SU-DHL-6 (cell line): Measurements from ENCODE around the gene REXO5.

Experiments used
- CTCF ChIP-seq: fragments of 200-600 bp; sonication (generic); IDR thresholded peaks from one replicate; pipeline ENCODE4 v1.5.1; 2017; ENCODE audit warnings: antibody characterized with exemption, mild to moderate bottlenecking, low read length, moderate library complexity; ENCODE audit not compliant: insufficient read depth, poor library complexity, severe bottlenecking
- EZH2phosphoT487 ChIP-seq: fragments of 200-600 bp; sonication (generic), shearing (Covaris generic); conservative IDR thresholded peaks from 2 replicates; pipeline ENCODE4 v1.6.1; 2018; ENCODE audit warnings: mild to moderate bottlenecking, antibody characterized with exemption, low read length, moderate library complexity, mixed read lengths

- TF ChIP-seq EZH2phosphoT487: no peak
- no peak for TF ChIP-seq CTCF
Measured at GRCh38 chr16:20812510-20812909, 6.2 kb downstream of the REXO5 start.
